Measurements from ENCODE around the gene ORC3.
"Not testable (repeated sequence)": the region's sequence is repeated elsewhere in the genome, so short reads cannot be mapped to it uniquely, and the experiment has no call there.

The ORC3 gene

GRCh38 chr6:87683890-87684289 is 94.0 kb downstream of the ORC3 start:
- no peak overlapping the region for H3K27ac Mint-ChIP-seq
- no peaks in the 10 kb centered on the region for H3K9me3 Mint-ChIP-seq
- H3K4me1 Mint-ChIP-seq (ENCODE audit: low read depth): peaks cover 19% of the 10 kb centered on the region
- H3K4me3 Mint-ChIP-seq: no peak overlapping the region
- no peaks in the 10 kb centered on the region for H3K27me3 Mint-ChIP-seq (ENCODE audit: low read depth)
- peaks cover 18% of the 10 kb centered on the region for H3K36me3 Mint-ChIP-seq (ENCODE audit: low read depth)

GRCh38 chr6:87684895-87685654 is 95.1 kb downstream of the ORC3 start:
- peaks cover 14% of the 10 kb centered on the region for H3K4me1 Mint-ChIP-seq (ENCODE audit: low read depth)
- H3K27ac Mint-ChIP-seq: no peak overlapping the region
- H3K9me3 Mint-ChIP-seq: no peaks in the 10 kb centered on the region
- peaks cover 14% of the 10 kb centered on the region for H3K36me3 Mint-ChIP-seq (ENCODE audit: low read depth)
- no peak overlapping the region for H3K4me3 Mint-ChIP-seq
- no peaks in the 10 kb centered on the region for H3K27me3 Mint-ChIP-seq (ENCODE audit: low read depth)

- peaks cover 12% of the 10 kb centered on the region for H3K36me3 Mint-ChIP-seq (ENCODE audit: low read depth)
- H3K27me3 Mint-ChIP-seq (ENCODE audit: low read depth); H3K27ac Mint-ChIP-seq; H3K9me3 Mint-ChIP-seq; H3K4me3 Mint-ChIP-seq: not testable (repeated sequence)
- peaks cover 18% of the 10 kb centered on the region for H3K4me1 Mint-ChIP-seq (ENCODE audit: low read depth)
Measured at GRCh38 chr6:87686636-87687205, 96.8 kb downstream of the ORC3 start.

GRCh38 chr6:87687296-87687695 is 97.4 kb downstream of the ORC3 start:
- Mint-ChIP-seq H3K27ac (no peak overlapping the region), H3K36me3 (ENCODE audit: low read depth) (peaks cover 8% of the 10 kb centered on the region), H3K27me3 (ENCODE audit: low read depth) (no peaks in the 10 kb centered on the region), H3K4me1 (ENCODE audit: low read depth) (peaks cover 13% of the 10 kb centered on the region), H3K4me3 (no peak overlapping the region), H3K9me3 (no peaks in the 10 kb centered on the region)

GRCh38 chr6:87687893-87688292 is 98.0 kb downstream of the ORC3 start:
- H3K4me1 Mint-ChIP-seq (ENCODE audit: low read depth): peaks cover 12% of the 10 kb centered on the region
- not testable (repeated sequence) for H3K36me3 Mint-ChIP-seq (ENCODE audit: low read depth); H3K4me3 Mint-ChIP-seq; H3K27me3 Mint-ChIP-seq (ENCODE audit: low read depth); H3K9me3 Mint-ChIP-seq; H3K27ac Mint-ChIP-seq

GRCh38 chr6:87690441-87690840 is 100.5 kb downstream of the ORC3 start:
- Mint-ChIP-seq H3K9me3 (no peaks in the 10 kb centered on the region), H3K4me1 (ENCODE audit: low read depth) (peaks cover 18% of the 10 kb centered on the region)

GRCh38 chr6:87692086-87692485 is 102.2 kb downstream of the ORC3 start:
- Mint-ChIP-seq H3K27ac (no peak overlapping the region), H3K9me3 (no peaks in the 10 kb centered on the region), H3K36me3 (ENCODE audit: low read depth) (peaks cover 3% of the 10 kb centered on the region), H3K4me3 (no peak overlapping the region), H3K4me1 (ENCODE audit: low read depth) (peaks cover 21% of the 10 kb centered on the region), H3K27me3 (ENCODE audit: low read depth) (no peaks in the 10 kb centered on the region)

More at GRCh38 chr6:87690441-87690840, 100.5 kb downstream of the ORC3 start:
- peaks cover 5% of the 10 kb centered on the region for H3K36me3 Mint-ChIP-seq (ENCODE audit: low read depth)
- no peaks in the 10 kb centered on the region for H3K27me3 Mint-ChIP-seq (ENCODE audit: low read depth)
- no peak overlapping the region for H3K4me3 Mint-ChIP-seq
- H3K27ac Mint-ChIP-seq: no peak overlapping the region

GRCh38 chr6:87696817-87697216 is 106.9 kb downstream of the ORC3 start:
- not testable (repeated sequence) for H3K27ac Mint-ChIP-seq; H3K9me3 Mint-ChIP-seq; H3K4me3 Mint-ChIP-seq; H3K27me3 Mint-ChIP-seq (ENCODE audit: low read depth)
- Mint-ChIP-seq H3K4me1 (ENCODE audit: low read depth) (peaks cover 43% of the 10 kb centered on the region), H3K36me3 (ENCODE audit: low read depth) (peaks cover 15% of the 10 kb centered on the region)

GRCh38 chr6:87697581-87698546 is 107.9 kb downstream of the ORC3 start:
- Mint-ChIP-seq H3K36me3 (ENCODE audit: low read depth) (peaks cover 15% of the 10 kb centered on the region), H3K27ac (peak overlapping the region; percentile 67), H3K4me1 (ENCODE audit: low read depth) (peaks cover 47% of the 10 kb centered on the region)

GRCh38 chr6:87698547-87699006 is 108.6 kb downstream of the ORC3 start:
- H3K27ac Mint-ChIP-seq: peak overlapping the region; percentile 50
- H3K9me3 Mint-ChIP-seq: no peaks in the 10 kb centered on the region
- H3K27me3 Mint-ChIP-seq (ENCODE audit: low read depth): no peaks in the 10 kb centered on the region
- peak overlapping the region; percentile 99 for H3K4me3 Mint-ChIP-seq
- H3K4me1 Mint-ChIP-seq (ENCODE audit: low read depth): peaks cover 47% of the 10 kb centered on the region
- peaks cover 15% of the 10 kb centered on the region for H3K36me3 Mint-ChIP-seq (ENCODE audit: low read depth)

More at GRCh38 chr6:87697581-87698546, 107.9 kb downstream of the ORC3 start:
- Mint-ChIP-seq H3K9me3 (no peaks in the 10 kb centered on the region), H3K27me3 (ENCODE audit: low read depth) (no peaks in the 10 kb centered on the region), H3K4me3 (peak overlapping the region; percentile 99)

GRCh38 chr6:87699576-87699975 is 109.6 kb downstream of the ORC3 start:
- peaks cover 15% of the 10 kb centered on the region for H3K36me3 Mint-ChIP-seq (ENCODE audit: low read depth)
- H3K4me1 Mint-ChIP-seq (ENCODE audit: low read depth): peaks cover 40% of the 10 kb centered on the region
- H3K27me3 Mint-ChIP-seq (ENCODE audit: low read depth): no peaks in the 10 kb centered on the region
- H3K9me3 Mint-ChIP-seq: no peaks in the 10 kb centered on the region
- peak overlapping the region; percentile 99 for H3K4me3 Mint-ChIP-seq
- peak overlapping the region; percentile 34 for H3K27ac Mint-ChIP-seq

GRCh38 chr6:87700397-87701343 is 110.7 kb downstream of the ORC3 start:
- Mint-ChIP-seq H3K4me1 (ENCODE audit: low read depth) (peaks cover 41% of the 10 kb centered on the region), H3K4me3 (peak overlapping the region; percentile 99), H3K27me3 (ENCODE audit: low read depth) (no peaks in the 10 kb centered on the region), H3K9me3 (no peaks in the 10 kb centered on the region), H3K27ac (peak overlapping the region; percentile 97), H3K36me3 (ENCODE audit: low read depth) (peaks cover 15% of the 10 kb centered on the region)

GRCh38 chr6:87701344-87701675 is 111.4 kb downstream of the ORC3 start:
- Mint-ChIP-seq H3K4me3 (peak overlapping the region; percentile 99), H3K27me3 (ENCODE audit: low read depth) (no peaks in the 10 kb centered on the region), H3K9me3 (no peaks in the 10 kb centered on the region), H3K27ac (peak overlapping the region; percentile 97), H3K36me3 (ENCODE audit: low read depth) (peaks cover 15% of the 10 kb centered on the region), H3K4me1 (ENCODE audit: low read depth) (peaks cover 38% of the 10 kb centered on the region)

All from T-helper 1 cell treated with Interleukin-12 subunit alpha and Interleukin-12 subunit beta and Interleukin-4 antibody, amounts not matched to agents 30 μg/mL and 1 μg/mL, for 36 hours (primary cell).